GM10266 (cell line): ENCODE measurements around the gene PROSER3.
A peak's percentile ranks its signal among the peaks of the same experiment; 100 is the strongest.

ENCODE experiments used
- DNase-seq: peaks from one replicate; pipeline ENCODE4 v3.0.0; 2012; ENCODE audit errors: extremely low spot score
- CTCF ChIP-seq: IDR thresholded peaks from 2 replicates; pipeline ENCODE4 v1.5.1; 2012; ENCODE audit warnings: mild to moderate bottlenecking, low read depth; ENCODE audit not compliant: control insufficient read depth, insufficient read depth; ENCODE audit errors: missing control alignments

PROSER3 gene

DNA sequence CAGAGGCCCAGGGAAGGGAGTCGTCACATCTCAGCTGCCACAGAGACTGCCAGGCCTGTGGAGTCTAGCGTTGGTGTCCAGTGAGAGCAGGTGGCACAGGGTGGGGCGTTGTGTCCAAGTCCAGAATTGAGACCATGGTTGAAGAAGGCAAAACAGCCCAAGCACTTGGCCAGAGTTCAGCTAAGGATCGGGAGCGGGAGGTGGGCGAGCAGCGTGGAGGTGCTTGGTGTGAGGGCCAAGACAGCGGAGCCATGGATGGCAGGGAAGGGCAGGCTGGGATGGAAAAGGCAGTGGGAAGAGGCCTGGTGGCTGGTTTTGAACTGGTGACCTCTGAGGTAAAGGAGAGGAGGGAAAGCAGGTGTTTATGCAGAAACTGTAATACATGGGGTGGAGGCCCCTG, 23.7 kb upstream of the PROSER3 start:
- no peak for DNase-seq
- no peak for TF ChIP-seq CTCF

DNA sequence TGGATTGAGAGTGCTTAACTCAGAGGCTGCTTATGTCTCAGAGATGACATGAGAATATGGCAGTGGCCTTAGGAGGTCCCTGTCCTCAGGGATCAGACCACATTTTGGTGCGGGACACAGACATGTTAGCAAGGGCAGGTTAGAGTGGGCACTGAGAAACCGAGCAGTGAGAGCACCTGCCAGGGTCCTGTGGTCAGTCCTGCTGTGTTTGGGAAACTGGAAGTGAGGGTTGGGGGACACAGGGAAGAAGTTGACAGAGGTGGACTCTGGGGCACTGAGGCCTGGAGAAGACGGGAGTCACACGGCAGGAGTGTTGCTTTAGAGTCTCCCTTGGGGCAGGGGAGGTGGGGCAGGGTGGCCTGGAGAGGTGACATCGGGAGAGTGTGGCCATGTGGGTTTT, 23.1 kb upstream of the PROSER3 start:
- TF ChIP-seq CTCF, result no peak
- no peak for DNase-seq

DNA sequence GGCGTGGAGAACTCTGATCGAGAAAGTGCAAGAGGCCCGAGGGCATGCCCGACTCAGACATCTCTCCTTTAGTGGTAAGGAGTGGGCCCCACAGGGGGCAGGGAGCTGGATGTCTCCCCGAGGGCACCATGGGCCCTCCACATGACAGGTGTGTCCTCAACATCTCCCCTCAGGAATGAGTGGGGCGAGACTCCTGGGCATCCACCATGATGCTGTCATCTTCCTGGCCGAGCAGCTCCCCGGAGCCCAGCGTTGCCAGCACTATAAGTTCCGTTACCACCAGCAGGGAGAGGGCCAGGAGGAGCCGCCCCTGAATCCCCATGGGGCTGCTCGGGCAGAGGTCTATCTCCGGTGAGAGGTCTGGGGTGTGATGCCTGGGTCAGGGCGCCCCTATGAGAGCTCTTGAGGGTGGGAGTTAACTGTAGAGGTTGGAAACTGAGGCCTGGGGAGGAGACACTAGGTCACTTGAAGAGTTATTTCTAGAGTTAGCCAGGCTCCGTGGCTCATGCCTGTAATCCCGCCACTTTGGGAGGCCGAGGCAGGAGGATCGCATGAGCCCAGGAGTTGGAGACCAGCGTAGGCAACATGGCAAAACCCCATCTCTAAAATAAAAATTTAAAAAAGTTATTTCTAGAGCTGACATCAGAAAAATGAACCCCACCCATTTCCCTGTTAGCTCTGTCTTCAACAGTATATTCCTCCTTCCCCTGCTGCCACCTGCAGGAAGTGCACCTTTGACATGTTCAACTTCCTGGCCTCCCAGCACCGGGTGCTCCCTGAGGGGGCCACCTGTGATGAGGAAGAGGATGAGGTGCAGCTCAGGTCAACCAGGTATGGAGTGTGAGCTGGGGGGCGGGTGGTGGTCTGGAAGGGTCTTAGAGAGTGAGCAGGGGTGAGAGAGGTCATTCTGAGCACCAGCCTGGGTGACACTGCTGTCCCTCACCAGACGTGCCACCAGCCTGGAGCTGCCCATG, 20.8 kb upstream of the PROSER3 start:
- no peak for DNase-seq
- peak; percentile 29 for TF ChIP-seq CTCF

GRCh38 chr19:35738021-35738886, 19.7 kb upstream of the PROSER3 start:
- TF ChIP-seq CTCF, result no peak
- no peak for DNase-seq

DNA sequence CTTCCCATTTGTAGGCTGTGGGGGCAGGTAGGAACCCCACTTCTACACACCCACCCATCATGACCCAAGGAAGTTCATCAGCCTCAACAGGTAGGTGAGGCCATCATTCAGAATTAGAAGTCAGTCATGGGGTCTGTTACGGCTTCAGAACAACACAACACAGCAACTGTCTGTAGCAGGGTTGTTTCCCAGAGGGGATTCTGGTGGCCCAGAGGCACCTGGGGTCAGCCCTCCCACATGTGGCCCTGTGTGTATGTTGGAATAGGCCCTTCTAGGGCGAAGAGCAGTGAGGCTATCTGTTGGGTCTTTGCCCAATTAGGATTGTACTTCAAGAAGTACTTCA, 19.1 kb upstream of the PROSER3 start:
- no peak for DNase-seq
- no peak for TF ChIP-seq CTCF

DNA sequence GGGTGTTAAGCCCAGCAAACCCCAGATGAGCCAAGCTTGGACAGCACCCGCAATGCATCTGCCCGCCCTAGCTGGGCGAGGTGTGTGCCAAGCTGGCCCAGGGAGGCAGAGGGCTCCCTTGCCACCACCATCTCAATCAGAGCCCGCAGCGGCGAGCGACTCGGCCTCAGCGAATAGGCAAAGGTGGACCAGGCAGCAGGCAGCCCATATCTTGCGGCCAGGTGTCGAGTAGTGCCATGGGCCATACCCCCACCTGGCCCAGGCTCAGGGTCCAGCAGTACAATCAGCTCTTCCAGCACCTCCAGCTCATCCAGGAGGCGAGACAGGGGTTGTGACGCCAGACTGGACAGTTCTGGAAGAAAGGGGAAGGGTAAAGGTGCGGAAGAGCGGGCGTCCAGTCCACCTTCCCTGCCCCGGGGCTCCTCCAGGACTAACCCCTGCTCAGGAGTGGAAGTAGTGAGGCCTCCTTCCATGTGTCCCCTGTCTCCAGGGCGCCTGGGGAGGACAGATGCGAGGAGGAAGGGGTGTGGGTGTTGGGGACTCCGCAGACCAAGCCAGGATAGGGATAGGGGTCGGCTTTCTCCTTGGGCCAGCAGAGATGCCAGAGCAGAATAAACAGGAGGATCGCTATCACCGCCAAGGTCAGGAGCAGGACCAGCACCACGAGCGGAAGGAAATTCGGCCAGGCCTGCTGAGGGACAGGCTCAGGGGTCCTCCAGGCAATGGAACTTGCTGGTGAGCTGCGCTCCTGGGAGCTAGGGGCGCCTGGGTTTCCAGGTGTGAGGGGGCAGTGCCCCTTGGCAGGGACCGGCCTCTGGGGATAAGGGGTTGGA, 18.5 kb upstream of the PROSER3 start:
- TF ChIP-seq CTCF, result no peak

More for the DNA sequence above, 18.5 kb upstream of the PROSER3 start:
- no peak for DNase-seq
